ENCODE results near the gene FNDC3B. TPM values are rescaled to one million over a fixed set of nuclear protein-coding genes. Genes with fewer than 3 reads are reported as not detected.

FNDC3B gene
- total and polyA plus RNA-seq, 9 donors: 22.1 to 198 (median 108) TPM

DNA sequence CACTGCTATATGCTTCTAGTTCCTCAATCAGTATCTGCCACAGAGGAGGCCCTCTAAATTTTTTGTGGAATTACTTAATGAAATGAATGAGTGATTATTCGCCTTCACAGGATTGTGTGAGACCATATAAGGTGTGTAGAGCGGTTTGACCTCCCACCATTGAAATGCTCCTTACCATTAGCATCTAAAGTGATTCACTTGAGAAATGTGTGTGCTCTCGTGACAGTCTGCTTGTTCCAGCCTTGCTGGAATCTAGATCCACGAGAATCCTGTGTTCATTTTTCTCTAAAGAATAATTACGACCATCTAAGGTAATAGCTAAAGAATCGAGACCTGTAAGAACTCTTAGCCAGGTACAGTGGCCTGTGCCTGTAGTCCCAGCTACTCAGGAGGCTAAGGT is 126.9 kb downstream of the FNDC3B start:
- intact Hi-C loops (cut with DNase I): no loop called here
- H3K27ac ChIP-seq: no peak overlapping the region
- no peak overlapping the region for H3K4me3 ChIP-seq
- DNase-seq: no peak
- H3K27me3 ChIP-seq: no peaks in the 10 kb centered on the region
- H3K4me1 ChIP-seq (ENCODE audit: insufficient read depth): peaks cover 19% of the 10 kb centered on the region
- no peaks in the 10 kb centered on the region for H3K9me3 ChIP-seq
- H3K36me3 ChIP-seq: no peaks in the 10 kb centered on the region
- 93 to 94% (median 93%) methylated on average over 6 of the region's 6 CpGs for WGBS, 3 donors
- TF ChIP-seq, protein P1, sequence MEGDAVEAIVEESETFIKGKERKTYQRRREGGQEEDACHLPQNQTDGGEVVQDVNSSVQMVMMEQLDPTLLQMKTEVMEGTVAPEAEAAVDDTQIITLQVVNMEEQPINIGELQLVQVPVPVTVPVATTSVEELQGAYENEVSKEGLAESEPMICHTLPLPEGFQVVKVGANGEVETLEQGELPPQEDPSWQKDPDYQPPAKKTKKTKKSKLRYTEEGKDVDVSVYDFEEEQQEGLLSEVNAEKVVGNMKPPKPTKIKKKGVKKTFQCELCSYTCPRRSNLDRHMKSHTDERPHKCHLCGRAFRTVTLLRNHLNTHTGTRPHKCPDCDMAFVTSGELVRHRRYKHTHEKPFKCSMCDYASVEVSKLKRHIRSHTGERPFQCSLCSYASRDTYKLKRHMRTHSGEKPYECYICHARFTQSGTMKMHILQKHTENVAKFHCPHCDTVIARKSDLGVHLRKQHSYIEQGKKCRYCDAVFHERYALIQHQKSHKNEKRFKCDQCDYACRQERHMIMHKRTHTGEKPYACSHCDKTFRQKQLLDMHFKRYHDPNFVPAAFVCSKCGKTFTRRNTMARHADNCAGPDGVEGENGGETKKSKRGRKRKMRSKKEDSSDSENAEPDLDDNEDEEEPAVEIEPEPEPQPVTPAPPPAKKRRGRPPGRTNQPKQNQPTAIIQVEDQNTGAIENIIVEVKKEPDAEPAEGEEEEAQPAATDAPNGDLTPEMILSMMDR (IDR thresholded peaks at IDR 0.05): no peak
- TF ChIP-seq EP300 (IDR thresholded peaks at IDR 0.05) (no peak), POLR2A (IDR thresholded peaks at IDR 0.05) (no peak)

DNA sequence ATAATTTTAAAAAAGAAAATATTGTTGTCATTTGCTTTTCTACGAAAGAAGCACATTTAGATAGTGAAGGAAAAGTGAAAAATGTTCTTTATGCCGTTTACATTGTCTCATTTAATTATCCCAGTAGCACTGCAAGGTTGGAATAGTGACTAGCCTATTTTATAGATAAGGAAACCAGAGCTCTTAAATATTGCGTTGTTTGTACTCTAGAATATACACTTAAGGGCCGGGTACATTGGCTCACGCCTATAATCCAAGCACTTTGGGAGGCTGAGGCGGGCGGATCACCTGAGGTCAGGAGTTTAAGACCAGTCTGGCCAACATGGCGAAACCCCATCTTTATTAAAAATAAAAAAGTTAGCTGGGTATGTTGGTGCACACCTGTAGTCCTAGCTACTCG is 127.5 kb downstream of the FNDC3B start:
- H3K4me1 ChIP-seq (ENCODE audit: insufficient read depth): peaks cover 18% of the 10 kb centered on the region
- DNase-seq: no peak
- intact Hi-C loops (cut with DNase I): no loop called here
- no peak for TF ChIP-seq POLR2A (IDR thresholded peaks at IDR 0.05)
- no peaks in the 10 kb centered on the region for H3K9me3 ChIP-seq
- WGBS, 3 donors: 76 to 87% (median 77%) methylated on average over 9 of the region's 9 CpGs
- H3K36me3 ChIP-seq: no peaks in the 10 kb centered on the region
- H3K4me3 ChIP-seq: no peak overlapping the region
- H3K27me3 ChIP-seq: no peaks in the 10 kb centered on the region
- no peak overlapping the region for H3K27ac ChIP-seq

DNA sequence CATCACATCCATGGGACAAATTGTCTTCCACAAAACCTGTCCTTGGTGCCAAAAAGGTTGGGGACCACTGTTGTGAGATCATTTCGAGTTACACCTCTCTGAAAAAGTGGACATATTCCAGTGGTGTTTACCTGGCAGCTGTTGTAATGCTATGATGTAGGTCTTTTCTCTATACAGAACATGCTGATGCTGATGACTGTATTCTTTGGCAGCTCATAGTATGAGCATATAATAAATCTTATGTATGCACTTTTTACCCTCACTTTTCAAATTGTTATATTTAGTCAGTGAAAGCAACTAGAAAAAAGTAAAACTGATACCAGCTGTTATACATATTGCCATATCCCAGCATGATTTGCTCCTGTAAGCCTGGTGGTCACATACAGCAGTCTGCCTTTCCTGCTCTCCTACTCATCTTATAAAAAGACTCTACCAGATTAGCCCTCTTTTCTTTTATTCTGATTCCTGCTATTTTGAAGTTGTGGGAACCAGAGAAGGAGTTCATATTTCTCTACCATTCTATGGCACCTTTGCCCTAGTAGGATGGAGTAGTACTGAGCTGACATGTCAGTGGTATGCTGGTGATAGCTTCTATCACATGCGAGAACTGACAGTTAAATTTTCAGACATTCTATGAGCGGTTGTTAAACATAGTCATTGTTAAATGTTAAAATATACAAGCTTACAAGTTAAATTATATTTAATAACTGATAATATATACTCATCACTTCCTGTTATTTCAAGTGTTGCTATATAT is 128.7 kb downstream of the FNDC3B start:
- intact Hi-C loops (cut with DNase I): no loop called here
- peaks cover 18% of the 10 kb centered on the region for H3K4me1 ChIP-seq (ENCODE audit: insufficient read depth)
- H3K4me3 ChIP-seq: no peak overlapping the region
- TF ChIP-seq EP300 (IDR thresholded peaks at IDR 0.05): no peak
- TF ChIP-seq, protein P1 (IDR thresholded peaks at IDR 0.05): no peak
- TF ChIP-seq POLR2A (IDR thresholded peaks at IDR 0.05): no peak
- DNase-seq: no peak
- no peaks in the 10 kb centered on the region for H3K27me3 ChIP-seq
- H3K36me3 ChIP-seq: no peaks in the 10 kb centered on the region
- H3K27ac ChIP-seq: peak overlapping the region in 1 of 2 donors; percentile 79
- H3K9me3 ChIP-seq: no peaks in the 10 kb centered on the region
- 78 to 81% (median 80%) methylated on average over 3 of the region's 3 CpGs for WGBS, 3 donors

DNA sequence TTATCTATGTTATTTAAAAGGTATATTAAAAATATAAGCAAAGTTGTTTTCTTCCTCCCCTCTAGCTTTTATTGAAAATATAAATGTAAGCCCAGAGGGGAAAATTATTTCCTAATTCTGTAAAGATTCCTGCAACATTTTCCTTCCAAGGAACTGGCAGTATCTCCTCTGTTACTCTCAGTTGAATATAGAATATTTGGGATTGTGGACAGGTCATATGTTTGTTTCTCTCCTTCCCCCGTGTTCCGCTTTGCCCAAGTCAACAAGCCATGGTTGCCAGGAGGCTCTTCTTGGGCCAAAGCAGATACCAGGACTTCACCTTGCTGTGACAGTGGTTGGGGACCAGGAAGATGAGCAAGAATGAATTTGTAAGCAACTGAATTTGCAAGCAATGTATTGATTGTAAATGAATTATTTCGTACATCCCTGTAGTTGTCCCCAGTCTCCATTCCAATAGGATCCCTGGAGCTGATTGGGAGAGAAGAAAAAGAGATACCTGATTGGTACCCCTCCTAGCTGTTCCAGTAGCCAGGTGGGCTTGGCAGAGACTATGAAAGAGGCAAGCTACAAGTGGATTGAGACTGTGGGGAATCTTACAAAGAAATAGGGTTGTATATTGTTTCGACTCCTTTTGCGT is 130.8 kb downstream of the FNDC3B start:
- intact Hi-C loops (cut with DNase I): no loop called here
- WGBS, 3 donors: 60 to 76% (median 64%) methylated on average over 5 of the region's 5 CpGs
- Histone ChIP-seq H3K27ac (peak overlapping the region in 1 of 2 donors; percentile 79), H3K27me3 (no peaks in the 10 kb centered on the region), H3K4me1 (ENCODE audit: insufficient read depth) (peaks cover 27% of the 10 kb centered on the region), H3K4me3 (no peak overlapping the region), H3K9me3 (no peaks in the 10 kb centered on the region), H3K36me3 (no peaks in the 10 kb centered on the region)
- DNase-seq: no peak
- TF ChIP-seq POLR2A (IDR thresholded peaks at IDR 0.05) (no peak), EP300 (IDR thresholded peaks at IDR 0.05) (no peak)
- TF ChIP-seq, protein P1 (IDR thresholded peaks at IDR 0.05): no peak

DNA sequence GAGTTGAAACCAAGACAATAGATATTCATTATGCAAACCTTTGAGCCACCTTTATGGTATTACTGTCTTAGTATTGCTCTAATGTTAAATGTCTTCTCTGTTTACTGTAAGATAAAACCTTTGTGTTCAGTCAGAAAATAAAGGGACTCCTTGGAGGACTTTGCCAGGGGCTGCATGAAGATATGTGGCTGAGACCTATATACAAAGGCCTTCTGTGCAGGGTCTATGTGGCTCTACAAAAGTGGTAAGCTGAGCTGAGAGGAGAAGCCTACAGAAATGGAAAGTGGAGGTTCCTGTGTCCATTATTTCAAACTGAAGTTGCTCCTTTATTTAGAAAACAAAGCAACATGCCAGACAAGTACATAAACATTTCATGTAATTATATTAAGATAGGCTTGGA is 131.5 kb downstream of the FNDC3B start:
- no peak for DNase-seq
- intact Hi-C loops (cut with DNase I): no loop called here
- Histone ChIP-seq H3K4me1 (ENCODE audit: insufficient read depth) (peaks cover 27% of the 10 kb centered on the region), H3K4me3 (no peak overlapping the region), H3K27ac (no peak overlapping the region), H3K36me3 (no peaks in the 10 kb centered on the region), H3K9me3 (no peaks in the 10 kb centered on the region), H3K27me3 (no peaks in the 10 kb centered on the region)
- TF ChIP-seq EP300 (IDR thresholded peaks at IDR 0.05): no peak
- TF ChIP-seq, protein P1 (IDR thresholded peaks at IDR 0.05): no peak
- no peak for TF ChIP-seq POLR2A (IDR thresholded peaks at IDR 0.05)
